Caco-2 (cell line): ENCODE results near the gene TJAP1. TPM values are rescaled to one million over a fixed set of nuclear protein-coding genes. Genes with fewer than 3 reads are reported as not detected.

Experiments used
- BruUV-seq: library from RNA; stranded (reverse); fragments of 400-500 nt; replicated peaks from 2 replicates; lab custom pipeline; 2021; lab: Mats Ljungman, UMichigan
- CTCF ChIA-PET: fragments of 300-600 bp; sonication (Branson Sonifier 250); formaldehyde crosslinking; loops from one replicate; lab custom pipeline; 2022; ENCODE audit warnings: antibody characterized with exemption; lab: Charles Lee
- POLR2A ChIA-PET: fragments of 300-600 bp; sonication (Branson Sonifier 250); formaldehyde crosslinking; loops from one replicate; lab custom pipeline; 2022; ENCODE audit warnings: antibody characterized with exemption; lab: Charles Lee
- DNase-seq, 2 experiments: peaks; one replicate each; pipeline versions ENCODE4 v3.0.0 to v3.0.0-alpha.2; 2020 to 2022
- H3K27me3 ChIP-seq: replicated peaks from 2 replicates; pipeline ENCODE4 v1.6.0; 2011; ENCODE audit warnings: low read length; ENCODE audit not compliant: control insufficient read depth, insufficient read depth
- H3K36me3 ChIP-seq: 2 replicates; pipeline ENCODE4 v1.5.1; 2011; ENCODE audit warnings: low read length; ENCODE audit not compliant: control insufficient read depth, insufficient read depth
- H3K4me1 ChIP-seq: fragments of 250-450 bp; sonication (Bioruptor Pico); 2 replicates; pipeline ENCODE4 v1.5.1; 2020; ENCODE audit warnings: mild to moderate bottlenecking
- H3K4me3 ChIP-seq: 2 replicates; pipeline ENCODE4 v1.5.1; 2011; ENCODE audit warnings: low read depth, mild to moderate bottlenecking, control low read depth, low read length
- H3K9me3 ChIP-seq: fragments of 250-450 bp; sonication (Bioruptor Pico); 2 replicates; pipeline ENCODE4 v1.5.1; 2020; ENCODE audit warnings: mild to moderate bottlenecking, moderate library complexity
- H3K27ac Mint-ChIP-seq: one replicate; pipeline ENCODE4 v1.8.0; 2022; ENCODE audit warnings: mixed read lengths; ENCODE audit not compliant: unreplicated experiment
- H3K27me3 Mint-ChIP-seq: one replicate; pipeline ENCODE4 v1.8.0; 2022; ENCODE audit warnings: mixed read lengths; ENCODE audit not compliant: insufficient read depth, unreplicated experiment
- H3K36me3 Mint-ChIP-seq: one replicate; pipeline ENCODE4 v1.8.0; 2022; ENCODE audit warnings: mild to moderate bottlenecking, mixed read lengths; ENCODE audit not compliant: insufficient read depth, unreplicated experiment
- H3K4me1 Mint-ChIP-seq: one replicate; pipeline ENCODE4 v1.8.0; 2022; ENCODE audit warnings: low read depth, mixed read lengths; ENCODE audit not compliant: unreplicated experiment
- H3K4me3 Mint-ChIP-seq: one replicate; pipeline ENCODE4 v1.8.0; 2022; ENCODE audit warnings: mild to moderate bottlenecking, moderate library complexity, mixed read lengths; ENCODE audit not compliant: unreplicated experiment
- H3K9me3 Mint-ChIP-seq: one replicate; pipeline ENCODE4 v1.8.0; 2022; ENCODE audit warnings: mixed read lengths; ENCODE audit not compliant: unreplicated experiment
- intact Hi-C: fragments of 100-400 bp; cut with micrococcal nuclease; formaldehyde crosslinking; loops from one replicate; pipeline ENCODE4 v1.10.0; 2022; ENCODE audit not compliant: unreplicated experiment
- total RNA-seq: library from RNA; stranded (reverse); gene quantifications from 2 replicates; pipeline ENCODE4 v1.2.3, GENCODE V29; 2022
- TF ChIP-seq, protein P1 (sequence below), 2 experiments: fragments of 200-600 bp in 1 of 2; IDR thresholded peaks; 1 replicate in 1 of 2; 2 replicates in 1 of 2; pipeline versions ENCODE4 v1.5.1 to v1.8.0; 2011 to 2022; ENCODE audit warnings: antibody characterized with exemption in 1 of 2, control low read depth in 1 of 2, inconsistent platforms in 1 of 2, low read depth in 1 of 2, low read length in 1 of 2, mild to moderate bottlenecking in 1 of 2, moderate library complexity in 1 of 2; ENCODE audit not compliant: insufficient read depth in 1 of 2, severe bottlenecking in 1 of 2, unreplicated experiment in 1 of 2

TJAP1 gene
- total RNA-seq, 1 experiment from 2014 or later, result 34.0 TPM

GRCh38 chr6:43509142-43509983 lies 32.0 kb downstream of the TJAP1 start:
- H3K4me3 Mint-ChIP-seq, result peak overlapping the region; percentile 80
- peak in 1 of 2 experiments; percentile 31 for DNase-seq
- Histone ChIP-seq H3K4me1 (peaks cover 10% of the 10 kb centered on the region; the same call in 1 of the 2 replicates), H3K36me3 (no peaks in the 10 kb centered on the region; the same call in 1 of the 2 replicates), H3K27me3 (no peaks in the 10 kb centered on the region), H3K4me3 (peak overlapping the region; percentile 55), H3K9me3 (no peaks in the 10 kb centered on the region)
- ChIA-PET CTCF (interaction anchor here (0.6 to 1.2 kb wide), 3 partner anchors 32 to 54 kb away, joined by 3 read pairs; partner anchors contain the start of genes DLK2 and TJAP1), POLR2A (interaction anchor here (0.6 to 1.0 kb wide), 2 partner anchors 121 to 727 kb away, joined by 3 to 4 read pairs; no protein-coding TSS in a partner anchor)
- H3K27ac Mint-ChIP-seq, result peak overlapping the region; percentile 7
- peaks cover 6% of the 10 kb centered on the region for H3K27me3 Mint-ChIP-seq
- H3K9me3 Mint-ChIP-seq, result no peaks in the 10 kb centered on the region
- intact Hi-C loops, result loop anchor here (10.0 kb wide), 1 partner anchor 605 kb away; no protein-coding TSS in a partner anchor
- no TSS peak for BruUV-seq
- TF ChIP-seq, protein P1, sequence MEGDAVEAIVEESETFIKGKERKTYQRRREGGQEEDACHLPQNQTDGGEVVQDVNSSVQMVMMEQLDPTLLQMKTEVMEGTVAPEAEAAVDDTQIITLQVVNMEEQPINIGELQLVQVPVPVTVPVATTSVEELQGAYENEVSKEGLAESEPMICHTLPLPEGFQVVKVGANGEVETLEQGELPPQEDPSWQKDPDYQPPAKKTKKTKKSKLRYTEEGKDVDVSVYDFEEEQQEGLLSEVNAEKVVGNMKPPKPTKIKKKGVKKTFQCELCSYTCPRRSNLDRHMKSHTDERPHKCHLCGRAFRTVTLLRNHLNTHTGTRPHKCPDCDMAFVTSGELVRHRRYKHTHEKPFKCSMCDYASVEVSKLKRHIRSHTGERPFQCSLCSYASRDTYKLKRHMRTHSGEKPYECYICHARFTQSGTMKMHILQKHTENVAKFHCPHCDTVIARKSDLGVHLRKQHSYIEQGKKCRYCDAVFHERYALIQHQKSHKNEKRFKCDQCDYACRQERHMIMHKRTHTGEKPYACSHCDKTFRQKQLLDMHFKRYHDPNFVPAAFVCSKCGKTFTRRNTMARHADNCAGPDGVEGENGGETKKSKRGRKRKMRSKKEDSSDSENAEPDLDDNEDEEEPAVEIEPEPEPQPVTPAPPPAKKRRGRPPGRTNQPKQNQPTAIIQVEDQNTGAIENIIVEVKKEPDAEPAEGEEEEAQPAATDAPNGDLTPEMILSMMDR (IDR thresholded peaks at IDR 0.05; ENCODE audit: insufficient read depth in 1 of 2, low read depth in 1 of 2, low read length in 1 of 2, severe bottlenecking in 1 of 2, unreplicated experiment in 1 of 2), result no peak
- peaks cover 61% of the 10 kb centered on the region for H3K36me3 Mint-ChIP-seq
- peaks cover 7% of the 10 kb centered on the region for H3K4me1 Mint-ChIP-seq

- DNase-seq, result peak; percentile 73 to 89
- Mint-ChIP-seq H3K27me3 (peaks cover 6% of the 10 kb centered on the region), H3K9me3 (no peaks in the 10 kb centered on the region), H3K27ac (peak within 1 kb of the TSS; percentile 7), H3K4me3 (peak within 1 kb of the TSS; percentile 80), H3K4me1 (peaks cover 10% of the 10 kb centered on the region), H3K36me3 (peaks cover 63% of the 10 kb centered on the region)
- peak within 1 kb of the TSS; percentile 55 for H3K4me3 ChIP-seq
- BruUV-seq, result no TSS peak
- TF ChIP-seq, protein P1 (IDR thresholded peaks at IDR 0.05; ENCODE audit: insufficient read depth in 1 of 2, low read depth in 1 of 2, low read length in 1 of 2, severe bottlenecking in 1 of 2, unreplicated experiment in 1 of 2), result no peak
- no peaks in the 10 kb centered on the region; the same call in 1 of the 2 replicates for H3K36me3 ChIP-seq
- peaks cover 10% of the 10 kb centered on the region; the same call in 1 of the 2 replicates for H3K4me1 ChIP-seq
- intact Hi-C loops, result loop anchor here (10.0 kb wide), 1 partner anchor 605 kb away; no protein-coding TSS in a partner anchor
- ChIA-PET POLR2A (interaction anchor here (0.6 to 1.0 kb wide), 2 partner anchors 120 to 728 kb away, joined by 3 to 4 read pairs; no protein-coding TSS in a partner anchor), CTCF (interaction anchor here (0.6 to 1.2 kb wide), 3 partner anchors 33 to 55 kb away, joined by 3 read pairs; partner anchors contain the start of genes DLK2 and TJAP1)
- H3K27me3 ChIP-seq, result no peaks in the 10 kb centered on the region
- no peaks in the 10 kb centered on the region for H3K9me3 ChIP-seq
These were observed 32.8 kb downstream of the TJAP1 start, which contains the start of gene LRRC73 for GRCh38 chr6:43509984-43510826. Gene LRRC73, minus strand, starts transcription at chr6:43510346. Its CDS starts 561 bp downstream, at chr6:43509785.
